GM21737 (cell line): Measurements from ENCODE around the gene CCDC137.
"Not testable (repeated sequence)": the region's sequence is repeated elsewhere in the genome, so short reads cannot be mapped to it uniquely, and the experiment has no call there.

Source experiments
- ATAC-seq: cut with Tn5 transposase; IDR thresholded peaks from one replicate; pipeline ENCODE4 v1.9.1; 2021; ENCODE audit warnings: mild to moderate bottlenecking, moderate library complexity; ENCODE audit not compliant: unreplicated experiment

CCDC137 gene

DNA sequence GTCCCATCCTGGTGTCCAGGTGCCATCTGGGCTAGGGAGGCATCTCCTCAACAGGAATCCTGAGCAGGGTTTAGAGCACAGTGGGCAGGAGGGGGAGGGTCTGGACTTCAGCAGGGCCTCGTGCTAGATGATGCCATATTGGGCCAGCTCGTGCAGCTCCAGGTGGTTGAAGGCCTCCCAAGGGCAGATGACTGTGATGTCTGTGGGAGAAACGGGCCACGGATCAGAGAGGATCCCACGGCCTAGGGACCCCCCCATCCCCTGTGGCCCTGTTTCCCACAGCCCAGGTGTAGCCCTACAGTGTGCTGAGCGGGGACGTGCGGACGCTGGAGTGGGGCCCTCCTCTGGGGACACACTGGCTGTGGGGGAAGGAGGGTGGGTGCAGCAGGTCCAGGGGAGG, 15.6 kb upstream of the CCDC137 start:
- ATAC-seq = no peak

DNA sequence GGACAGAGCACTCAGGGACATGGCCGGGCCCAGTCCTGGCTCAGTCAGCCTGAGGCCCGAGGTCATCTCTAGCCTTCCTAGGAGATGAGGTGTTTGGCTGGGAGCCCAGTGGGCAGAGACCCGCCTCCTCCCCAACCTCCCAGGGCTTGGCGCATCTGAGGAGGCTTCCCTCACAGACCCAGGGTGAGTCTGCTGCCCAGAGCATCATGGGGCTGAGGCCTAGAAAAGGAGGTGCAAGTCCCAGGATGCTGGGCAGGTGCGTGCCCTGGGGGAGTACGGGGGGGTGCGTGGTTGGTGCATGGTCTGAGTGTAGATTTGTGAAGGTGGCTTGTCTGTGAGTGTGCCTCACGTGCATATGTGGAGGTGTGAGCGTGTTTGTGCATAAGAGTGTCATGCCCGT, 14.8 kb upstream of the CCDC137 start:
- ATAC-seq = no peak

DNA sequence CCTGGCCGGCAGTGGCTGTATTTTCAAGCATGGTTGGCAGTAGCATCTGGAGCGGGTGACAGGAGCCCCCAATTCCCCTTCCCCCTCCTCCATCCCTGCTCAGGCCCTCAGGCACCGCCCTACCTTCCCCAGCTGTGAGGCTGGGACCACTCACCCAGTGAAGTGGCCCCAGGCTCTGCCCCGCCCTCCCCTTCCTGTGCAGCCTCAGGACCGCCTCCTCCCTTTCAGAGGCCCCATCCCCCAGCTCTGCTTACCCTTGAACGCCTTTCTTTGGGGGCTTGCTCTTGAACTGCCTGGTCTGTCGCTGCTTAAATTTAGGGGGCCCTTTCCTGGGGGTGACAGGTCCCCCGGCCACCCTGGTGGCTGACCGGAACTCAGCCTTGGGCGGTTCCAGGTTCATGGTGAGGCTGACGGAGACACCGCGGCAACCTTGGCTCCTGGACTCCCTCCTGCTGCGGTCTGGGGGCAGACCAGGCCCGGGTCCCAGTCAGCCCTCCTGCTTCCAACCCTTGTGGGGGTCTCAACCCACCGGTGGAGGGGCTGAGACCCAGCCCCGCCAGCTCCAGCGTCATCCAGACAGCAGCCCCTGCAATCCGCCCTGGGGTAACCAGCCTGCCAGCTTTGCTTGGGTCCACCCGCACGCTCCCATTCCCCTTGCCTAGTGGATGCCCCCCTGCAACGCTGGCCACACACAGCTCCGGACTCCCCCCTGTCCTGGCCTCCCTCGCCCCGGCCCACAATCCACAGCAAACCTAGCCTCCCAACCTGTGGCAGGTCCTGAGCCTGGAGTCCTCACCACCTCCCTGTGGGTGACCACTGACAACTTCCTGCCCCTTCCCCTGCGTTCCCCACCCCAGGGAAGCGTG, 13.4 kb upstream of the CCDC137 start:
- ATAC-seq = no peak

DNA sequence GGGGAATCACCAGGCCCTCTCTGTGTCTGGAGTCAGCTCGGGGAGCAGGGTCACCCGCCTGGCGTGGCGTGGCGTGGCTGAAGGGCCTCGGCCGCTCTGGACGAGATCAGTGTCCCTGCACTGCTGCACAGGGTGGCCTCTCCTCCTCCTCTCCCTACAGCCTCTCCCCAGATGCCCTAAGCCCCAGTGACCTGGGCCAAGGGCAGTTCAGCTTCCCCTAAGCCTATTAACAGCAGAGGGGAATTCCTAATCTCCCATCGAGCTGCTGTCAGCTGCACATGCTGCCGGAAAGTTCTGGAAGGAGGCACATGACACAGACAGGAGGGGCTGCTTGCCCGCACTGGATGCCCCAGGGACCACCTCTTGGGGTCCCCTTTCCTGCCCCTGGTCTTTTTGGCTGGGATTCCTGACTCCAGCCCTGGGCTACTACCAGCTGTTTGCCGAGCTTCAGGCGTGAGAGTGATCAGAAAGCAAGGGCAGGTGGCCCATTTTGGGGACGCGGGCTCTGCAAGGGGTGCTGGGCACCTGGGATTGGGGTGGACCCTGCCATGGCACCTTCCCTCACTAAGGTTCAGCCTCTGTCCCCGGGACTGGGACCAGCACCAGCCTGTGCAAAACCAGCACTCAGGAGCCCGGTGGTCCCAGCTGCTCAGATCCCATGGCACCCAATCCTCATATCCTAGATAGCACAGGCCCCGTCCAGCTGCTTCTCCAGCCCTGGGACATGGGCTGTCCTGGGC, 11.0 kb upstream of the CCDC137 start:
- no peak for ATAC-seq

DNA sequence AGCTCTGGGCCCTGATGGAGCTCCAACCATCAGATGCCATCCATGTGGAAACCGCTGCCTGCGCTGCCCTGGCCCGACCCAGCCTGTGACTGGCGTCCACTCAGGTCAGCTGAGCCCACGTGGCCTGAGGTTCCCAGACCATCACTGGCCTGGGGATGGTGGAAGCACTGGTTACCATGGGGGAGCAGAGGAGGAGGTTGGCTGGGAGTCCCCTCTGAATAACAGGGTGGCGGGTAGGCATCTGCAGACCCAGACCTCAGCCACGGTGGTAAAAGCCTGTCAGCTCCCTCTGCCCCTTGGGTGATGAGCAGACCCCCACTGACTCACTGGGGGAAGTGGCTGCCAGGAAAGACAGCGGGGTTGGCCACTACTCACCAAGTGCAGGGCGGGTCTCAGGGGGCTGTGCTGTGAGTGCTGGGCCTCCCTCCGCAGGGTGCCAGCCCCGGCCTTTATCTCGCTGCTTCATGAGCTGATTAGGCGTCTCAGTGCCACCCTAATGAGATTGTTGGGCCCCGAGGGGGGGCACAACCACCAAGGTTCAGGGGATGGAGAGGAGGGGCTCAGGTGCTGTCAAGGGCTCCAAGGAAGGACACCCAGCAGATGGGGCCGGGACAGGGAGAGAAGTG, 10.3 kb upstream of the CCDC137 start, which contains the start of gene PDE6G:
Gene PDE6G, minus strand, starts transcription at position 425 of the 626 bp plus-strand sequence. CDS start 3,237 bp downstream, outside the sequence.
- no peak for ATAC-seq

DNA sequence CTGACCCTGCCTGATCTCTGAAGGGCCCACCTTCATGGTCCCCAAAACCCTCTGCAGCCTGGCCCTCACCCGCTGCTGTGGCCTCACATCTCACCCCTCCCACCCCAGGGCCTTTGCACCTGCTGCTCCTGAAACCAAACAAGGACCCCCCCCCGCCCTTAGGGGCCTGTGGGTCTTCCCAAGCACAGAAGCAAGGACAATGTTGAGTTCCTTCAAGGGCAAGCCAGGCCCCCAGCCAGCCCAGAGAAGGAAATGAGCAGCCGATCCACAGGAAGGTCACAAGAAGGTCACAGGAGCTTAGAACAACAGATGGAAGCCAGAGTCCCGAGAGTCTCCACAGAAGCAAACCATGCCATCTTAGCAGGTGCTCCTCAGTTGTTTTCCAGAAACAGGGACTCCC, 9.7 kb upstream of the CCDC137 start:
- ATAC-seq = no peak

DNA sequence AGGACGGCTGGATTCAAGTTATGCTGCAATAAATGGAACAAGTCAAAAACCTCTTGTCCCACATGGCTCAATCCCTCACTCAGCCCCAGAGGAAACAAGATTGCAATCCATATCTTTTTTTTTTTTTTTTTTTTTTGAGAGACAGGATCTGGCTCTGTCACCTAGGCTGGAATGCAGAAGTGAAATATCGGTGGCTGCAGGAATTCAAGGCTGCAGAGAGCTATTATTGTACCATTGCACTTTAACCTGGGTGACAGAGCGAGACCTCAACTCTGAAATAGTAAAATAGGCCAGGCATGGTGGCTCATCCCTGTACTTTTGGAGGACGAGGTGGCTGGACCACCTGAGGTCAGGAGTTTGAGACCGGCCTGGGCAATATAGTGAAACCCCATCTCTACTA, 7.5 kb upstream of the CCDC137 start:
- ATAC-seq = no peak

DNA sequence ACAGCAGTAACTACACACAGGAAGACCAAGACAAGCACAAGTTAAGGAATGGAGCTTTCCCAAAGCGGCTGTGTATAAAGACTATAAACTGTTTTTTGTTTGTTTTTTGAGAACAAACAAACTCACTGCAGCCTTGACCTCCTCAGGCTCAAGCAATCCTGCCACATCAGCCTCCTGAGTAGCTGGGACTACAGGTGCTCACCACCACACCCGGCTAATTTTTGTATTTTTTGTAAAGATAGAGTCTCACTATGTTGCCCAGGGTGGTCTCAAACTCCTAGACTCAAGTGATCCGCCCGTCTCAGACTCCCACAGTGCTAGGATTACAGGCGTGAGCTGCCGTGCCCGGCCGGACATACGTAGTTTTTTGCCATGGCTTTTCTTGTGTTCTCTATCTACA, 6.1 kb upstream of the CCDC137 start:
- ATAC-seq = no peak

DNA sequence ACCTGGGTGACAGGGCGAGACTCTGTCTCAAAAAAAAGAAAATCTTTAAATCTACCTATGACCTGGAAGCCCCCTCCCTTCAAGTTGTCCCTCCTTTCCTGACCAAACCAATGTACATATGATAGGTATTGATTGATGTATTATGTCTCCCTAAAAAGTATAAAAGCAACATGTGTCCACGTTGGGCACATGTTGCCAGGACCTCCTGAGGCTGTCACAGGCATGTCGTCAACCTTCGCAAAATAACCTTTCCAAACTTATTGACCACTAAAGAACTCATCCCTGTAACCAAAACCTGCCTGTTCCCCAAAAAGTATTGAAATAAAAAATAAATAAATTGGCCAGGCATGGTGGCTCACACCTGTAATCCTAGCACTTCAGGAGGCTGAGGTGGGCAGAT, 4.5 kb upstream of the CCDC137 start:
- ATAC-seq = no peak

DNA sequence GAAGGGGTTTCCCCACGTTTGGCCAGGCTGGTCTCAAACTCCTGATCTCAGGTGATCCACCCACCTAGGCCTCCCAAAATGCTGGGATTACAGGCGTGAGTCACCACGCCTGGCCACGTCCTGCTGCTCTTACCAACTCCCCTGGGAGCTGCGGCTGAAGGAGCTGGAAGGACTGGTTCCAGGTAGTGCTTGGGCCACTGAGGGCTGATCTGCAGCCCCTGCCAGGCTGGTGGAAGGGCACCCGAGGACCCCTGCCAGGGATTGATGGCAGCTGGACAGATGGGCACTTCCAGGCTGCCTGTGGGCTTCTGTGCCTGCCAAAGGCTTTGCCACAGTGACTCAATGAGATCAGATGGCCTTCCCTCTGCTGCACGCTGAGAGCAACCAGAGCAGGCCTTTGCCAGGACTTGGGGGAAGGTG, 2.5 kb upstream of the CCDC137 start:
- ATAC-seq = no peak

DNA sequence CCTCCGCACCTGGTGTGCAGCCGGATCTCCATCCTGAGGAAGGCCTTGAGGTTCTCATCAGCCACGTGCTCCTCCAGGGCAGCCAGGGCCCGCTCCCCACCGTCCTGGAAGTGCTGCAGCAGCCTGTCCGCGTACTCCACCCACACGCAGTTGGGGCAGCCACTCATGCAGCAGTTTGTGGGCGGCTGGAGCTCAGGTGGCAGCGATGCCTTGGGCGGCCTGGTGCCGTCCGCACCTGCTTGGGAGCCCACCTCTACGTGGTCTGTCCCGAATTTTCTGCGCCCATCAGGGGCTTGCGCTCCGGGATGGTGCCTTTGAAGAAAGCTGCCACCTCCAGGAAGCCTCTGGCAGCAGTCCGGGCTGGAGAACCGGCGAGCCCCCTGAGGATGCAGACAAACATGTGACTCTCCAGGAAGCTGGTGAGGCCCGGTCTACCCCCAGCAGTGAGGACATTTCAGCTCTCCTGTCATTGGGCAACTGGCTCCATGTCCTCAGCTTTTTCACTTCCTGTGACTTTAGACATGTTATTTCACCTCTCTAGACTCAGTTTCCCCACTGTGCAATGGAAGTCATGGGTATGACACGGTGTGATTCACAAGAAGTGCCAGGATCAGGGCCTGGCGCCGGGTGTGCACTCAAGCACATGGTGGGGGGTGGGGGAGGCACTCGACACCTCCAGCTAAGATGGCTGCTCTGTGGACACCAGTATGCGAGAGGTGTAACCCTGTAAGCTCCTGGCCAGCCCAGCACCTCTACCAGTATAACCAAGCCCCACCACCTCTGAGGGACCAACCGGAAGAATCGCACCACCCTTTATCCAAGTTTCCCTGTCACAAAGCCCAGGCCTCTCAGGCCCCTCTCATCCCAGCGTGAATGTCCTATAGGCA, 1.1 kb upstream of the CCDC137 start:
- no peak for ATAC-seq

DNA sequence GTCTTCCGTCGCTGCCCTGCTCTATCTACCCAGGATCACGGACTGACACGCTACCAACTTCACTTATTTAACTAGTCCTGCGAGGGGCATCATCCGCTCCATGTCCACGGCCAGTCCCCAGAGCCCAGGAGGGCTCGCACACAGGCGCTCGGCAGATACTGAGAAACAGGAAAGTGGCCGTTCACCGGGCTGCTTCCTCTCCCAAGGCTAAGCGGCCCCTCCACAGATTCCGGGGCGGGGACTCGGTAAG, 520 bp upstream of the CCDC137 start:
- peak; percentile 10 for ATAC-seq

DNA sequence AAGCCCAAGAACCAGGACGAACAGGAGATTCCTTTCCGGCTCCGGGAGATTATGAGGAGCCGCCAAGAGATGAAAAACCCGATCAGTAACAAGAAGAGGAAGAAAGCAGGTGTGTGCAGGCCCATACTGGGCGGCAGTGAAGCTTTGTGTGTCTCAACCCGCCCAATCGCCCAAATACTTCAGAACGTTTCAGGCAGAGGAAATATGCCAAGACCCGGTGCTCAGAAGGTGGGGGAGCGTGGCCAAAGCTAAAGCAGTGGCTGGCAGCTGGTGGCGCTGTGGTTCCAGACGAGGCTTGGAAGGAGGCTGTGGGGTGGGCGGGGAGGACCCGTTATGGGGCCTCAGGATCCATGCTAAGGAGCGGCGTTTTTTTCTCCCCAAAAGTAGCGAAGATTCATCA, 1.2 kb downstream of the CCDC137 start:
- ATAC-seq = no peak

DNA sequence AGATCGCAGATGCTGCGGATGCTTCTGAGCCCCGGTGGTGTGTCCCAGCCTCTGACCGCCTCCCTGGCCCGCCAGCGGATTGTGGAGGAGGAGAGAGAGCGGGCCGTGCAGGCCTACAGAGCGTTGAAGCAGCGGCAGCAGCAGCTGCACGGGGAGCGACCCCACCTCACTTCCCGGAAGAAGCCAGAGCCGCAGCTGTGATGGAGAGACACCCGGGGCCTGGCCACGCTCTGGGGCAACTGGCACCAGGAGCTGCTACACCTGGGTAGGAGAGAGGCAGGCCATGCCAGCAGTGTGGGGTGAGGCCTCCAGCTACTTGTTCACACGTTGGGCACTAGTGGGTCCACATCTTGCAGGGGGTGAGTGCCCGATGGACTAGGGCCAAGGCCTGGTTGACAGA, 6.0 kb downstream of the CCDC137 start:
- no peak for ATAC-seq

DNA sequence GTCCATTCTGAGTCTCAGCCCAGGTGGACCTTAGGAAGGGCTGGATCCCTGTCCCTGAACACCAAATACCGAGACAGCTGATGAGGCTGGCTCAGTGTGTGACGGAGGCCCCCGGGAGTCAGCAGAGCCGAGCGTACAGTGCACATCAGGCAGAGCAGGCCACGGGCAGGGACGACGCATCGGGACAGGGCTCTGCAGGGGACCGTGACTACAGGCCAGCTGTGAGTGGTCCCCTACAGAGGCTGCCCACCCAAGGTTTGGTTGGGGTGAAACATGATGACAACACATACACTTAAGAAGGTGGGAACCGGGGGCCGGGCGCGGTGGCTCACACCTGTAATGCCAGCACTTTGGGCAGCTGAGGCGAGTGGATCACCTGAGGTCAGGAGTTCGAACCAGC, 6.4 kb downstream of the CCDC137 start:
- no peak for ATAC-seq

DNA sequence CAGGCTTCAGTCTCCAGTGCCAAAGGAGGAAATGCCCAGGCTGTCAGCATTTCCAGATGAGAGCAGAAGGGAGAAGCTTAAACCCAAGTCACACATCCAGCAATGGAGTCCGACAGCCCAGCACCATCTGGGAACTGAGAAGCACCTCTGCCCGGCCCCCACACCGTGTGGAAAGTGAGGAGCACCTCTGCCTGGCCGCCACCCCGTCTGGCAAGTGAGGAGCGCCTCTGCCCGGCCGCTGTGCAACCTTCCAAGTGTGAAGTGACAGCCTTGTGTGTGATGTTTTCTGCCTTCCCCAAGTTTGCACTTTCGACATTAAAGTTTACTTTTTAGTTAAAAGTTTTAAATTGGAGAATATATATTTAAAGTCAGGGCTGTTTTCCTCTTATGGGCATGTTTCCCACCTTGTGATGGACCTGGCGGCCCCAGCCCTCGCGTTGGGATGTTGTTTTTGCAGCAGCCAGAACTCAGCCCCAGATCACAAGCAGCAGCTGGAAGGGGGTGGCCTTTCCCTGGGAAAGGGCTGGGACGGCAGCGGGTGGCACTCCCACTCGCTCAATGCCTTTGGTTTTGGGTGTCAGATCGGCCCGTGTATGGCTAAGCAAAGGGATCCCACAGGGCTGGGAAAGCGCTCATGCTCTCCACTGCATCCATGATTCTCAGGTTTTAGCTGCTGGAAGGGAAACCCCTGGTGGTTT, 7.2 kb downstream of the CCDC137 start:
- no peak for ATAC-seq

DNA sequence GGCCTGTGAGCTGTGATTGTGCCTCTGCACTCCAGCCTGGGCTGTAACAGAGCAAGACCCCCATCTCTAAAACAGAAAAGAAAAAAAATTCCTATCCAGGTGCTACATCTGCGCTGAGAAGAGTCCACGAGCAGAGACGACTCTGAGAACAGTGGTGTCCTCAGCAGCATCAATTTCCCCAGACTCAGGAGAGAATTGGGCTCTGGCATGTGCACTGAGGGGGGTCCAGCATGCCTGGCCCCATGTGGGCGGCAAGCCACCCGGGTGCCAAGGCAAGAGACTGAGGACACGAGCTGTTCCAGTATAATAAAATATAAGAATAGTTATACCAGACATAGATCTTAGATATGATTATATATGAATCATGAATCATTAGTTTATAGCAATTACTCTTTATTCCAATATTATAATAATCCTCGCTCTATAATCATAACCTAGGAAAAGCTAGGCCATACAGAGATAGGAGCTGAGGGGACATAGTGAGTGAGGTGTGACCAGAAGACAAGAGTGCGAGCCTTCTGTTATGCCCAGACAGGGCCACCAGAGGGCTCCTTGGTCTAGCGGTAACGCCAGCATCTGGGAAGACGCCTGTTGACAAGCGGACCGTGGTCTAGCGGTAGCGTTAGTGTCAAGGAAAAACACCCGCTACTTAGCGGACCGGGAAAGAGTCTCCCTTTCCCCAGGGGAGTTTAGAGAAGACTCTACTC, 9.1 kb downstream of the CCDC137 start:
- not testable (repeated sequence) for ATAC-seq

DNA sequence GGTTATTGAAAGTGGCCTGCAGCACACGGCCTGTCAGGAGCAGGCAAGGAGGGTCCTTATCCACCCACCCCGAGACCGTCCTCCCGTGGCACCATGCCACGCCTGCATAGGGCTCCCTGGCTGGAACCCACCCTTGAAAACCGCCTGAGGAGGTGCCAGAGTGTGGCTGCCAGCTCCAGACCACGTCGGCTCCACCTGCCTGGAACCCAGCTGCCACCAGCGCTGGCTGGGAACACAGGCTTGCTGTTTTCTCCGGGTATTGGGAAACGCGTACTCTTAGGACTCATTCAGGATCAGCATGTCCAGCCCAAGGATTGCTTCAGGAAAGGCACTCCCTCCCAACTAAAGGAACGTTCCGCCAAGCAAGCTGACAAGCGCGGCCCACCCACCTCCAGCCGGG, 10.4 kb downstream of the CCDC137 start:
- no peak for ATAC-seq

DNA sequence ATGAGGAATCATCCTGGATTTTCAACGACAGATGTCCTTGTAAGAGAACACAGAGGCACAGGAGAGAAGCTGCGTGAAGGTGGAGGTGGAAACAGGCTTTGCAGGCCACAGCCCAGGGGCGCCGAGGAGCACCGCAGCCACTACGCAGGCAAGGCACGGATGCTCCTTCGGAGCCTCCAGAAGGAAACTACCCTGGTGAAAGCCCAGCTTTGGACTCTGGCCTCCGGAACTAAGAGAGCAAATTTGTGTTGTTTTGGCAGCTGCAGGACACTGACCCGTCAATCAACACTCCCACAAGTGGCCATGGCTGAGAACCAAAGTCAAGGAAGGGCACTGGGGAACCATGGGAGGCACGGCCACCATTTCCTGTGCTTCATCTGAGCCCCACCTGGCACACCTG, 13.6 kb downstream of the CCDC137 start:
- ATAC-seq = no peak

DNA sequence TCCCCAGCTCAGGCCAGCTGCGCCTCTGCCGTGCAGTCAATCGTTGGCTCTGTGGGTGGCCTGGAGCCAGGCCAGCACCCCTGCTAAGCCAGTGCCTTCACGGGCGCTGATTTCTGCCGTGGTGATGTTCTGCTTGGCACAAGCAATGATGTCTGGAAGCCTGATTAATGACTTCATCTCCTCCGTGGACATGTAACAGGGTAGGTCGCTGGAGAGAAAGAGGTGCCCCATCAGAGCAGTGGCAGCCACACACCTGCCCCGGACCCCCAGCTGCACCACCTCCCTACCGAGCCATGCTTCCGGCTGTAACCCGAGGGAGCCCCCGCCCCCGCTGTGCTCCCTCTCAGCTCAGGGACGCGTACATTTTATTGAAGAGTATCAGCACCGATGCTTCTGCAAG, 15.1 kb downstream of the CCDC137 start:
- no peak for ATAC-seq
